Fibroblast of skin of scalp (primary cell): ENCODE results near the gene MYRFL.
A peak's percentile ranks its signal among the peaks of the same experiment; 100 is the strongest.

ENCODE experiments used
- DNase-seq: peaks from one replicate; pipeline ENCODE4 v3.0.0-alpha.2; 2013

The MYRFL gene

GRCh38 chr12:69935651-69936100 lies 110.6 kb downstream of the MYRFL start:
- DNase-seq, result no peak

GRCh38 chr12:69936214-69936731 lies 111.2 kb downstream of the MYRFL start:
- no peak for DNase-seq

- DNase-seq, result no peak
Measured at GRCh38 chr12:69936766-69937165, 111.7 kb downstream of the MYRFL start.

- DNase-seq, result no peak
Measured at GRCh38 chr12:69947123-69947522, 122.1 kb downstream of the MYRFL start.

- peak; percentile 50 for DNase-seq
Measured at GRCh38 chr12:69947897-69948296, 122.9 kb downstream of the MYRFL start.

- DNase-seq, result no peak
Measured at GRCh38 chr12:69948851-69949250, 123.8 kb downstream of the MYRFL start.

GRCh38 chr12:69949311-69950002 lies 124.4 kb downstream of the MYRFL start:
- no peak for DNase-seq

GRCh38 chr12:69951108-69951507 lies 126.1 kb downstream of the MYRFL start:
- DNase-seq, result no peak

GRCh38 chr12:69952890-69953289 lies 127.9 kb downstream of the MYRFL start:
- no peak for DNase-seq

GRCh38 chr12:69961246-69961645 lies 136.2 kb downstream of the MYRFL start:
- DNase-seq, result no peak

- DNase-seq, result peak; percentile 91
Measured at GRCh38 chr12:69966409-69966808, 141.4 kb downstream of the MYRFL start.

- DNase-seq, result peak; percentile 4
Measured at GRCh38 chr12:69966839-69967238, 141.8 kb downstream of the MYRFL start.

- DNase-seq, result no peak
Measured at GRCh38 chr12:69969011-69969410, 144.0 kb downstream of the MYRFL start.

GRCh38 chr12:69972136-69972535 lies 147.1 kb downstream of the MYRFL start:
- DNase-seq, result no peak

GRCh38 chr12:69978020-69978419 lies 153.0 kb downstream of the MYRFL start:
- DNase-seq, result no peak

GRCh38 chr12:69981881-69982475 lies 157.0 kb downstream of the MYRFL start:
- DNase-seq, result no peak

GRCh38 chr12:69984241-69984640 lies 159.2 kb downstream of the MYRFL start:
- peak; percentile 40 for DNase-seq

GRCh38 chr12:69985656-69986055 lies 160.6 kb downstream of the MYRFL start:
- no peak for DNase-seq

- no peak for DNase-seq
Measured at GRCh38 chr12:69986114-69986513, 161.1 kb downstream of the MYRFL start.

- DNase-seq, result peak; percentile 96
Measured at GRCh38 chr12:69987579-69988091, 162.6 kb downstream of the MYRFL start.

- peak; percentile 79 for DNase-seq
Measured at GRCh38 chr12:69988481-69989321, 163.7 kb downstream of the MYRFL start.

- no peak for DNase-seq
Measured at GRCh38 chr12:69991690-69992288, 166.8 kb downstream of the MYRFL start.

GRCh38 chr12:69993433-69993832 lies 168.4 kb downstream of the MYRFL start:
- DNase-seq, result no peak
